Activated CD8-positive, alpha-beta memory T cell treated with anti-CD3 and anti-CD28 coated beads for 36 hours (primary cell): Measurements from ENCODE around the gene RAB5B. TPM values are rescaled to one million over a fixed set of nuclear protein-coding genes. Genes with fewer than 3 reads are reported as not detected.

ENCODE experiments used
- total RNA-seq, 2 experiments: library from RNA; stranded (reverse); gene quantifications; one replicate each; pipeline ENCODE4 v1.2.3, GENCODE V29; 2021

Gene RAB5B
- total RNA-seq, 2 experiments from 2014 or later, result 27.5 to 32.4 TPM

Other genes starting within 250 kb of the RAB5B start
- gene CD63, start 245.1 kb upstream of the RAB5B start, total RNA-seq, result 100 to 1,000 TPM; 190 to 193 TPM
- 10 to 100 TPM; 13.6 to 13.7 TPM for gene GDF11, start 231.0 kb upstream of the RAB5B start, total RNA-seq
- gene SARNP, start 156.4 kb upstream of the RAB5B start, total RNA-seq, result 10 to 100 TPM; 92.5 to 94.3 TPM
- gene ORMDL2, start 156.0 kb upstream of the RAB5B start, total RNA-seq, result 10 to 100 TPM; 39.6 to 41.0 TPM
- 10 to 100 TPM; 37.6 to 38.9 TPM for gene DNAJC14, start 144.5 kb upstream of the RAB5B start, total RNA-seq
- not detected for gene MMP19, start 131.1 kb upstream of the RAB5B start, total RNA-seq
- 10 to 100 TPM; 34.8 to 36.2 TPM for gene PYM1, start 46.2 kb upstream of the RAB5B start, total RNA-seq
- gene DGKA, start 42.9 kb upstream of the RAB5B start, total RNA-seq, result 100 to 1,000 TPM; 199 to 219 TPM
- under 1 TPM; 0.46 to 0.50 TPM for gene PMEL, start 8.0 kb upstream of the RAB5B start, total RNA-seq
- gene CDK2, start 7.2 kb upstream of the RAB5B start, total RNA-seq, result 100 to 1,000 TPM; 124 to 133 TPM
- 1 to 10 TPM; 2.7 TPM for gene SUOX, start 23.2 kb downstream of the RAB5B start, total RNA-seq
- gene IKZF4, start 47.0 kb downstream of the RAB5B start, total RNA-seq, result 10 to 100 TPM; 14.2 to 15.1 TPM
- 10 to 100 TPM; 44.3 to 47.0 TPM for gene RPS26, start 67.8 kb downstream of the RAB5B start, total RNA-seq
- gene ERBB3, start 106.1 kb downstream of the RAB5B start, total RNA-seq, result 1 to 10 TPM in 1 of 2 experiments, under 1 TPM in 1; 0.97 to 1.1 TPM
- 100 to 1,000 TPM; 507 to 514 TPM for gene PA2G4, start 130.5 kb downstream of the RAB5B start, total RNA-seq
- 1,000 to 10,000 TPM; 5,323 to 5,325 TPM for gene RPL41, start 142.6 kb downstream of the RAB5B start, total RNA-seq
- 1 to 10 TPM; 9.8 TPM for gene ZC3H10, start 144.2 kb downstream of the RAB5B start, total RNA-seq
- 100 to 1,000 TPM; 193 to 196 TPM for gene ESYT1, start 154.2 kb downstream of the RAB5B start, total RNA-seq
- gene MYL6B, start 178.5 kb downstream of the RAB5B start, total RNA-seq, result 10 to 100 TPM; 68.4 to 75.1 TPM
- 100 to 1,000 TPM; 929 to 938 TPM for gene MYL6, start 184.3 kb downstream of the RAB5B start, total RNA-seq
- 100 to 1,000 TPM; 105 to 108 TPM for gene SMARCC2, start 215.4 kb downstream of the RAB5B start, total RNA-seq
- gene RNF41, start 247.8 kb downstream of the RAB5B start, total RNA-seq, result 10 to 100 TPM; 38.9 to 40.2 TPM